Measurements from ENCODE around the gene FBLN7. TPM values are rescaled to one million over a fixed set of nuclear protein-coding genes. Genes with fewer than 3 reads are reported as not detected.

The FBLN7 gene
- total RNA-seq, 1 experiment from 2014 or later = 0.14 TPM

DNA sequence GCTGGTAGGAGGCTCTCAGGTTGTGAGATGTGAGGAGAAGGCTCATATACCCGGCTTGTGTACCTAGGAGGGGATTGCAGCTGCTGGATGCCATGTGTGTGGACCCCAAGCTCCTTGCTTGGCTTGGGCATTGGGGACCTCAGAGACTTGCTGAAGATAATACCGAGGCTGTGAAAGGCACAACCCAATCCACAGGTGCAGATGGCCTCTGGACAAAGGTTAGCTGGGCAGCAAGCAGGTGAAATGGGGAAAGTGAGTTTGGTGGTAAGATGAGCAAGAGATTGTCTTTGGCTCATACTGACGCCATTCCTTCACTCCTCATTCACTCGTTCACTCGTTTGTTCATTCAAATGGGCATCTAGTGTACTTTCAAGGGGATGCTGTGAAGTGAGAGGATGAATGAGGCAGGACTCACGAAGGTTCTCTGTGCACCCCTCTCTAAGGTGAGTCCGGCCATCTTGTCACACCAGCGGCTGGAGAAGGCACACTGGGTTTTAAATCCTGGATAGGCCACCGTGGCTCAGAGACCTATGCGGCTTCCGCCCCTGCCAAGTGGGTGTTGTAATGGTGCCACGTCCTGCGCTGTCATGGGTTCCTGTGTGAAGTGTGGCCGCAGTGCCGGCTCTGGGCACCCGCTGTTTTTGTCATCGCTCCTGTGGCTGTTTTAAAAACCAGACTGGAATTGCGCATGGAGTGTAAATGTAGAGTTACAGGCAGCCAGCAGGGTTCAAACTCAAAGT, 13.7 kb downstream of the FBLN7 start:
- CTCF ChIA-PET = no interaction called here
- TF ChIP-seq, protein P1, sequence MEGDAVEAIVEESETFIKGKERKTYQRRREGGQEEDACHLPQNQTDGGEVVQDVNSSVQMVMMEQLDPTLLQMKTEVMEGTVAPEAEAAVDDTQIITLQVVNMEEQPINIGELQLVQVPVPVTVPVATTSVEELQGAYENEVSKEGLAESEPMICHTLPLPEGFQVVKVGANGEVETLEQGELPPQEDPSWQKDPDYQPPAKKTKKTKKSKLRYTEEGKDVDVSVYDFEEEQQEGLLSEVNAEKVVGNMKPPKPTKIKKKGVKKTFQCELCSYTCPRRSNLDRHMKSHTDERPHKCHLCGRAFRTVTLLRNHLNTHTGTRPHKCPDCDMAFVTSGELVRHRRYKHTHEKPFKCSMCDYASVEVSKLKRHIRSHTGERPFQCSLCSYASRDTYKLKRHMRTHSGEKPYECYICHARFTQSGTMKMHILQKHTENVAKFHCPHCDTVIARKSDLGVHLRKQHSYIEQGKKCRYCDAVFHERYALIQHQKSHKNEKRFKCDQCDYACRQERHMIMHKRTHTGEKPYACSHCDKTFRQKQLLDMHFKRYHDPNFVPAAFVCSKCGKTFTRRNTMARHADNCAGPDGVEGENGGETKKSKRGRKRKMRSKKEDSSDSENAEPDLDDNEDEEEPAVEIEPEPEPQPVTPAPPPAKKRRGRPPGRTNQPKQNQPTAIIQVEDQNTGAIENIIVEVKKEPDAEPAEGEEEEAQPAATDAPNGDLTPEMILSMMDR (IDR thresholded peaks at IDR 0.05; ENCODE audit: unreplicated experiment) = no peak
- H3K36me3 Mint-ChIP-seq (ENCODE audit: insufficient read depth, unreplicated experiment) = no peaks in the 10 kb centered on the region
- H3K27me3 Mint-ChIP-seq (ENCODE audit: insufficient read depth, unreplicated experiment) = no peaks in the 10 kb centered on the region
- H3K9me3 Mint-ChIP-seq (ENCODE audit: unreplicated experiment) = no peaks in the 10 kb centered on the region
- no TSS peak for BruUV-seq (replicated peaks)
- POLR2A ChIA-PET = no interaction called here
- no peak overlapping the region for H3K4me3 Mint-ChIP-seq (ENCODE audit: unreplicated experiment)
- no peak overlapping the region for H3K27ac Mint-ChIP-seq (ENCODE audit: low read depth, unreplicated experiment)
- H3K4me1 Mint-ChIP-seq (ENCODE audit: insufficient read depth, unreplicated experiment) = peaks cover 10% of the 10 kb centered on the region
- intact Hi-C loops (cut with micrococcal nuclease) = no loop called here
- no peak for DNase-seq (ENCODE audit: unreplicated experiment)

DNA sequence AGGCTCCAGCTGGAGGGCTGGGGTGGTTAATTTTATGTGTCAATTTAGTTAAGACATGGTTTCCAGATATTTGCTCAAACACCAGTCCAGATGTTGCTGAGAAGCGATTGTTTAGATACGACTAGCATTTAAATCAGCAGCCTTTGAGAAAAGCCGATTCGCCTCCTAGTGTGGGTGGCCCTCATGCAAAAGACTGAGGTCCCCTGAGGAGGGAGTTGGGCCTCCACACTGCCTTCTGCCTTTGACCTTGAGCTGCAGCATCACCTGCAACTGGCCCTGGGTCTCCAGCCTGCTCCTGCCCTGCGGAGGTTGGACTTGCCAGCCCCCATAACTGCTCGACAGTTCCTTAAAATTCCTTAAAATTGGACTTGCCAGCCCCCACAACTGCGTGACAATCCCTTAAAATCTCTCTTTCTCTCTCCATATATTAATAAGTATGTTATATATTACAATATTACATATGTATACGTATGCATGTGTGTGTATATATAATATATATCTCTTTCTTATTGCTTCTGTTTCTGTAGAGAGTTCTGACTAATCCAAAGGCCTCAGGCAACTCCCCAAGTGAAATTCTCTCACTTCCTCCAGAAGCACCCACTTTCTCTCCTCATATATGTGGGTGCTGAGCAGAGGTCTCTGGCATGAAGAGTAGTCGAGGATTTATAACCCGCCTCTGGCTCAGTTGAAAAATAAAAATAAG, 14.4 kb downstream of the FBLN7 start:
- peaks cover 5% of the 10 kb centered on the region for H3K36me3 Mint-ChIP-seq (ENCODE audit: insufficient read depth, unreplicated experiment)
- no peak overlapping the region for H3K27ac Mint-ChIP-seq (ENCODE audit: low read depth, unreplicated experiment)
- TF ChIP-seq, protein P1 (IDR thresholded peaks at IDR 0.05; ENCODE audit: unreplicated experiment) = no peak
- no peak for DNase-seq (ENCODE audit: unreplicated experiment)
- no TSS peak for BruUV-seq (replicated peaks)
- no peaks in the 10 kb centered on the region for H3K27me3 Mint-ChIP-seq (ENCODE audit: insufficient read depth, unreplicated experiment)
- peaks cover 10% of the 10 kb centered on the region for H3K4me1 Mint-ChIP-seq (ENCODE audit: insufficient read depth, unreplicated experiment)
- no peaks in the 10 kb centered on the region for H3K9me3 Mint-ChIP-seq (ENCODE audit: unreplicated experiment)
- no peak overlapping the region for H3K4me3 Mint-ChIP-seq (ENCODE audit: unreplicated experiment)
- CTCF ChIA-PET = no interaction called here
- POLR2A ChIA-PET = interaction anchor here (0.6 kb wide), 1 partner anchor 17 kb away, joined by 3 read pairs; no protein-coding TSS in a partner anchor
- intact Hi-C loops (cut with micrococcal nuclease) = no loop called here

DNA sequence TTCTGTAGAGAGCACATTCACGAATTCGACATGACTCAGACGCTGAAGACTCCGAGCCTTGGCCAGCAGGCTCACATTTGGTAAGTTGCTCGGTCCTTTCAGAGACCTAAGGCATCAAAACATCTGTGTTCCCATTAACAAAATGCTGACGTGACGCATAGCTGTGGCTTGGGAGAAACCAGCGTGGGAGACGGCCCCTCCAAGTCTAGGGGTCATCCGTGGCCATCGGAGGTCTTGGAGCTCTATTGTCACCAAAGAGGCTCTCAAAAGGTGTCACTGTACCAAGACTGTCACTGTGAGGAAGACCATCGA, 14.9 kb downstream of the FBLN7 start:
- ChIA-PET CTCF (no interaction called here), POLR2A (interaction anchor here (0.6 kb wide), 1 partner anchor 16 kb away, joined by 3 read pairs; no protein-coding TSS in a partner anchor)
- no peak for DNase-seq (ENCODE audit: unreplicated experiment)
- intact Hi-C loops (cut with micrococcal nuclease) = no loop called here
- Mint-ChIP-seq H3K27me3 (ENCODE audit: insufficient read depth, unreplicated experiment) (no peaks in the 10 kb centered on the region), H3K4me1 (ENCODE audit: insufficient read depth, unreplicated experiment) (peaks cover 10% of the 10 kb centered on the region), H3K27ac (ENCODE audit: low read depth, unreplicated experiment) (no peak overlapping the region), H3K9me3 (ENCODE audit: unreplicated experiment) (no peaks in the 10 kb centered on the region), H3K36me3 (ENCODE audit: insufficient read depth, unreplicated experiment) (peaks cover 6% of the 10 kb centered on the region), H3K4me3 (ENCODE audit: unreplicated experiment) (no peak overlapping the region)
- TF ChIP-seq, protein P1 (IDR thresholded peaks at IDR 0.05; ENCODE audit: unreplicated experiment) = no peak
- BruUV-seq (replicated peaks) = no TSS peak

DNA sequence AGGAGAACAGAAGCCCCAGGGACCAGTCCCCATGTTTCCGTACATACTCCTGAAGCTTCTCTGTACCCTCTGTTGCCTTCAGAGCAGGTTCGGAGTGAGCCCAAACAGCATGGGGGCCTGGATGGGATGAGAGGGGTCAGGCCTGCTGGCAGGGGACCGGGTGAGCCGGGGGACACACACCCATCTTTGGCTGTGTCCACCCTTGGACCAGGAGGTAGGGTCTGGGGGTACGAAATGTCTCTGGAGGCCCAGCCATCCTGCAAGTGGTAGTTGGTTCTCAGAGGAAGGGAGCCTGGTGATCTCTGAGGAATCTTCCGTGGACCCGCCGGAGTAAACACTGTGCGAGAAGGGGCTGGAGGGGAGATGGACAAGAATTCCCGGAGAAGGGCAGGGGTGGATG, 15.3 kb downstream of the FBLN7 start:
- Mint-ChIP-seq H3K27me3 (ENCODE audit: insufficient read depth, unreplicated experiment) (no peaks in the 10 kb centered on the region), H3K27ac (ENCODE audit: low read depth, unreplicated experiment) (no peak overlapping the region), H3K36me3 (ENCODE audit: insufficient read depth, unreplicated experiment) (peaks cover 6% of the 10 kb centered on the region), H3K9me3 (ENCODE audit: unreplicated experiment) (no peaks in the 10 kb centered on the region), H3K4me3 (ENCODE audit: unreplicated experiment) (no peak overlapping the region), H3K4me1 (ENCODE audit: insufficient read depth, unreplicated experiment) (peaks cover 10% of the 10 kb centered on the region)
- intact Hi-C loops (cut with micrococcal nuclease) = no loop called here
- DNase-seq (ENCODE audit: unreplicated experiment) = no peak
- TF ChIP-seq, protein P1 (IDR thresholded peaks at IDR 0.05; ENCODE audit: unreplicated experiment) = no peak
- ChIA-PET POLR2A (no interaction called here), CTCF (no interaction called here)
- no TSS peak for BruUV-seq (replicated peaks)

All from MCF 10A (cell line).